NB4 (cell line): ENCODE data around the gene KRTAP10-8.
"Not testable (repeated sequence)": the region's sequence is repeated elsewhere in the genome, so short reads cannot be mapped to it uniquely, and the experiment has no call there.

Experiments used
- DNase-seq: peaks from one replicate; pipeline ENCODE4 v3.0.0; 2010; ENCODE audit warnings: low read depth
- H3K4me3 ChIP-seq: one replicate; pipeline ENCODE4 v1.5.1; 2011; ENCODE audit warnings: mild to moderate bottlenecking, low read depth, low read length, moderate library complexity
- CTCF ChIP-seq: IDR thresholded peaks from one replicate; pipeline ENCODE4 v1.5.1; 2012; ENCODE audit warnings: low read depth, low read length
- MYC ChIP-seq: IDR thresholded peaks from 2 replicates; pipeline ENCODE4 v1.6.1; 2011; ENCODE audit warnings: low read depth, low read length
- POLR2A ChIP-seq: IDR thresholded peaks from 2 replicates; pipeline ENCODE4 v1.6.1; 2011; ENCODE audit warnings: mild to moderate bottlenecking; ENCODE audit not compliant: insufficient read length; ENCODE audit errors: extremely low read depth
- TF ChIP-seq, protein P1 (sequence below): IDR thresholded peaks from 2 replicates; pipeline ENCODE4 v1.6.1; 2011; ENCODE audit warnings: low read depth, low read length

KRTAP10-8 gene

DNA sequence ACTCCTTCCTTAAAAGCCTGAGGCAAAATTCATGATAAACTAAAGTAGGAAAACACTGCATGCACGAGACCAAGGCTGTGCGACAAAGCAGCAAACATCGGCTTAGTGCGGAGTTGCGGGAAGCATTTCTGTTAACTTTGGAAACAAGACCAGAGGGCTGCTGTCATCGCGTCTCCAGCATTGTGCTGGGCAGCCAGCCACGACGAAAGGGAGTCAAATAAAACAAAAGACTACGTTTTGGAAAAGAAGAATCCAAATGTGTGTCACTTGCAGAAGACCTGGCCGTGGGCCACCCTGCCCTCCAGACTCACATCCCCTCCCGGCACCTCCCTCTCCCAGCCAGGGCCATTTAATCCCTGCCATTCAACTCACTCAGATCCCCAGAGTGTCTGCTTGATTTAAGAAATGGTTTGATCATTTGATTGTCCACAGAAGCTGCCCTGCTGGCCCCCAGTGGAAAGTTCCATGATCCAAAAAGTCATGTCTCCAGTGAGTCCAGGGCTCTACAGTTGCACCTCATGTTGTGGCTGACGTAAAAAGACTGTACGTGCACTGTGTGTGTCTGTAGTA, 31.9 kb downstream of the KRTAP10-8 start:
- H3K4me3 ChIP-seq = no peak overlapping the region
- no peak for DNase-seq
- TF ChIP-seq, protein P1, sequence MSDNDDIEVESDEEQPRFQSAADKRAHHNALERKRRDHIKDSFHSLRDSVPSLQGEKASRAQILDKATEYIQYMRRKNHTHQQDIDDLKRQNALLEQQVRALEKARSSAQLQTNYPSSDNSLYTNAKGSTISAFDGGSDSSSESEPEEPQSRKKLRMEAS = no peak
- TF ChIP-seq POLR2A (no peak), MYC (no peak), CTCF (no peak)

DNA sequence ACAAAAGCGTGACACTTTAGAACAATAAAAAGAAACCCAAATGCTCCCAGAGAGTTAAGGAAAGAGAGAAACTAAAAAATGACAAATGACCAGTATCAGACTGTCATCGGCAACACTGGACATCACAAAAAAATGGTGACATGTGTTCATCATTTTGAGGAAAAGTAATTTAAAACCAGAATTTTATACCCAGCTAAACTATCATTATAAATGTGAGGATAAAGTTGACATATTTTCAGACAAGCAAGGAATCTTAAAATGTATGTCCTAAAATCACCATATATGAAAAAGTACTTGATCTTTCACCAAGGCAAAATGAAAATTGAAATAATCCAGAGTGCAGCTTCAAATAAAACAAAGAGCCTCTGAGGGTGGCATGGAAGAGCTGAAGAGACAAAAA, 33.0 kb downstream of the KRTAP10-8 start:
- no peak for DNase-seq
- H3K4me3 ChIP-seq = no peak overlapping the region
- TF ChIP-seq CTCF (no peak), POLR2A (no peak), MYC (no peak)
- TF ChIP-seq, protein P1 = no peak

GRCh38 chr21:44646366-44647221, 34.7 kb downstream of the KRTAP10-8 start, which contains the start of gene KRTAP10-11:
Gene KRTAP10-11 (plus strand): TSS chr21:44646414. CDS start chr21:44646459, 45 bp downstream.
- DNase-seq = peak; percentile 65
- H3K4me3 ChIP-seq = not testable (repeated sequence)

DNA sequence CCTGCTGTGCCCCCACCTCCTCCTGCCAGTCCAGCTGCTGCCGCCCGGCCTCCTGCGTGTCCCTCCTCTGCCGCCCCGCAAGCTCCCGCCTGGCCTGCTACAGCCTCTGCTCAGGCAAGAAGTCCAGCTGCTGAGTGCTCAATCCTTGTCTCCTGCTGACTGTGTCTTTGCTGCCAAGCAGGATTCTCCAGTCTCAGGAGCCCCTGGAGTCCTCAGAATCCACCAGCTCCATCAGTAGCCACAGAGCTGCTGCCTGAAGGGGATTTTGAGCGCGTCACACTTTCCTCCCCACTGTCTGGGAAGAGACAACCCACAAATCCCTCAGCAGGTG, 35.3 kb downstream of the KRTAP10-8 start:
- TF ChIP-seq, protein P1 = no peak
- TF ChIP-seq POLR2A = no peak
- DNase-seq = no peak
- H3K4me3 ChIP-seq = no peak overlapping the region

- TF ChIP-seq CTCF (no peak), POLR2A (no peak), MYC (peak; percentile 17)
- TF ChIP-seq, protein P1 = no peak; the same call in 1 of the 2 replicates
- H3K4me3 ChIP-seq = no peak overlapping the region
- DNase-seq = peak; percentile 90
Measured at GRCh38 chr21:44648557-44649311, 36.9 kb downstream of the KRTAP10-8 start.

DNA sequence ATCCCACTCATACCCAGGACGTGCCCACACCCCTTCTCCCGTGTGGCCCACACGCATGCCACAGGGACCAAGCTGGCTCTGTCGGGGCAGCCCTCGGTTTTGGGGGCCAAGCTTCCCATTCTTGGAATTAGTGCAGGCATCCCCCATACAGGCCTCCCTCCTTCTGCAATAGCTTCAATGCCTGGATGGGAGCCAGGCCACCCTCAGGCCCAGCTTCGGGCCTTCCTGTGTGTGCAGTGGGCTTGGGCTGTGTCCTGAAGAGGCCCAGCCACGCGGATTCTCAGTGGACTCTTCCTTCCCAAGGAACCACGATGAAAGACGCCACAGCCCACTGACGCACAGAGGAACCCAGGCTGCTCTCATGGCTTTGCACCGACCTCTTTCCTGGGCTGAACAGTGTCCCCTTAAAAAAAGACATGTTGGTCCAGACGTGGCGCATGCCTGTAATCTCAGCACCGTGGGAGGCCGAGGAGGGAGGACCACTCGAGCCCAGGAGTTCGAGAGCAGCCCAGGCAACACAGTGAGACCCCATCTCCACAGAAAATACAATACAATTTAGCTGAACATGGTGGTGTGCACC, 37.7 kb downstream of the KRTAP10-8 start:
- TF ChIP-seq MYC (no peak), POLR2A (no peak), CTCF (no peak)
- TF ChIP-seq, protein P1 = no peak
- no peak for DNase-seq
- no peak overlapping the region for H3K4me3 ChIP-seq
